ENCODE results near the gene NCK2.

NCK2 gene

DNA sequence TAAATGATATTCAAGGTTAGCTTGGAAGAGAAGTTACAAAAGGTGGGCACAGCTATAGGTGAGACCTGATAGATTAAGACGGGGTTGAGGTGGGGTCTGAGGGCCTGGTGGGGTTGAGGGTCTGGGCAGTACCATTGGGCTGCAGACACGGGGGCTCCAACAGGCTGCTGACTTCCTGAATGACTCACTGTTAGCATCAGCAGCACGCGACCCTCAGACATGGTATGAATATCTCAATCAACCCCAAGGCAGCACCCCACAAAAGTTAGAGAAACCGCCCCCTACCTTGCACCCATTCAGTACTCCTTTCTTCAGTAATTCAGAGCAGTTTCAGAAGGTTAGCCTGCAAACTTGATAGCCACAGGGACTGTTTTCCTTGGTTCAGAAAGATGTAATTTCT lies 10.8 kb upstream of the NCK2 start:
- no peak overlapping the region for H3K27ac ChIP-seq
- H3K9ac ChIP-seq = no peak overlapping the region
- no peaks in the 10 kb centered on the region for H3K27me3 ChIP-seq (ENCODE audit: control insufficient read depth, insufficient read depth, low read length)
- no peaks in the 10 kb centered on the region for H3K79me2 ChIP-seq
- H3K4me1 ChIP-seq = no peaks in the 10 kb centered on the region
- no peaks in the 10 kb centered on the region for H3K9me3 ChIP-seq (ENCODE audit: control insufficient read depth, low read length)
- no peak overlapping the region for H3K4me3 ChIP-seq (ENCODE audit: low read depth, low read length)
- no peak overlapping the region for H2AFZ ChIP-seq
- no peaks in the 10 kb centered on the region for H3K36me3 ChIP-seq (ENCODE audit: control insufficient read depth, insufficient read depth, low read length)
- TF ChIP-seq, protein P1, sequence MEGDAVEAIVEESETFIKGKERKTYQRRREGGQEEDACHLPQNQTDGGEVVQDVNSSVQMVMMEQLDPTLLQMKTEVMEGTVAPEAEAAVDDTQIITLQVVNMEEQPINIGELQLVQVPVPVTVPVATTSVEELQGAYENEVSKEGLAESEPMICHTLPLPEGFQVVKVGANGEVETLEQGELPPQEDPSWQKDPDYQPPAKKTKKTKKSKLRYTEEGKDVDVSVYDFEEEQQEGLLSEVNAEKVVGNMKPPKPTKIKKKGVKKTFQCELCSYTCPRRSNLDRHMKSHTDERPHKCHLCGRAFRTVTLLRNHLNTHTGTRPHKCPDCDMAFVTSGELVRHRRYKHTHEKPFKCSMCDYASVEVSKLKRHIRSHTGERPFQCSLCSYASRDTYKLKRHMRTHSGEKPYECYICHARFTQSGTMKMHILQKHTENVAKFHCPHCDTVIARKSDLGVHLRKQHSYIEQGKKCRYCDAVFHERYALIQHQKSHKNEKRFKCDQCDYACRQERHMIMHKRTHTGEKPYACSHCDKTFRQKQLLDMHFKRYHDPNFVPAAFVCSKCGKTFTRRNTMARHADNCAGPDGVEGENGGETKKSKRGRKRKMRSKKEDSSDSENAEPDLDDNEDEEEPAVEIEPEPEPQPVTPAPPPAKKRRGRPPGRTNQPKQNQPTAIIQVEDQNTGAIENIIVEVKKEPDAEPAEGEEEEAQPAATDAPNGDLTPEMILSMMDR (IDR thresholded peaks at IDR 0.05) = no peak
- H3K4me2 ChIP-seq (ENCODE audit: low read length) = no peak overlapping the region

DNA sequence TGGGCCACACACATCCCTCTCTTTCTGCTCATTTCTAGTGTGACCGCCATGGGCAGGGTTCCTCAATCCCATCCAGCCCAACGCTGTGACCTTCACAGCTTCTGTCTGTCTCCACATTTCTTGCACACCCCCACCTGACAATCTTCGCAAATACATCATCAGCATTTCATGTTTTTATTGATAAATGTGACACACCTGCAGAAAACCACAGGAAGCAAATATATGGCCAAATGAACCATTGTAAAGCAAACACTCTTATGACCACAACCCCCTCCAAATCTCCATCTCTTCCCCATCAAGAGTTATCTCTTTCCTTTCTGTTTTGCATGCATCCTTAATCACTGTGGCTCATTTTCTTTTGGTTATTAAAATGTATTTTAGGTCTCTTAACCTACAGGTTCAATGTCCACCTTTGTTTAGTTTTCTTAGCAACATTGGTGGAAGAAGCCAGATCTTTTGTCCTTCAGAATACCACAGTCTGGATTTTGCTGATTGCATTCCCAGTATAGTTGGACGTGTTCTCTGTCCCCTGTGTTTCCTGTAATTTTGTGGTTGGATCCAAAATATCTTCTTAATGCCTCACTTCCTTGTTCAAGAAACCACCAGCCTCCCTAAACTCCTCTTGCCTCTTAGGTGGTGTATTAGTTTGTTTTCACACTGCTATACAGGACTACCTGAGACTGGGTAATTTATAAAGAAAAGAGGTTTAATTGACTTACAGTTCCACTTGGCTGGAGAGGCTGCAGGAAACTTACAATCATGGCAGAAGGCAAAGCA lies 9.8 kb upstream of the NCK2 start:
- Histone ChIP-seq H3K4me2 (ENCODE audit: low read length) (no peak overlapping the region), H3K27me3 (ENCODE audit: control insufficient read depth, insufficient read depth, low read length) (no peaks in the 10 kb centered on the region), H3K79me2 (no peaks in the 10 kb centered on the region), H3K4me1 (no peaks in the 10 kb centered on the region), H3K4me3 (ENCODE audit: low read depth, low read length) (no peak overlapping the region), H3K27ac (no peak overlapping the region), H2AFZ (no peak overlapping the region), H3K9me3 (ENCODE audit: control insufficient read depth, low read length) (no peaks in the 10 kb centered on the region), H3K9ac (no peak overlapping the region), H3K36me3 (ENCODE audit: control insufficient read depth, insufficient read depth, low read length) (no peaks in the 10 kb centered on the region)
- TF ChIP-seq, protein P1 (IDR thresholded peaks at IDR 0.05) = no peak

DNA sequence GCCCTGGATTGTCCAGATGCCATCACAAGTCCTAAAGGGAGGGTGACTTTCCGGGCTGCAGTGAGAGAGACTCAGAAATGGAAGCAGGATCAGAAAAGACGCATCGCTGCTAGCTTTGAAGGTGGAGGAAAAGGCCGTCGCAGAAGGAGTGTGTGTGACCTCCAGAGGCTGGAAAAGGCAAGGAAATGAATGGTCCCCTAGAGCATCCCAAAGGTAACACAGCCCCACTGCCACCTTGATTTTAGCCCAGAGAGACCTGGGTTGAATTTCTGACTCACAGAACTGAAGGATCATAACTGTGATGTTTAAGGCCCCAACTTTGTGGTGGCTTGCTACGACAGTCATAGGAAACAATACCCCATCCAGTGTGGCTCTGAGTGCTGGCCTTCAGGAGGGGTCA lies 8.6 kb upstream of the NCK2 start:
- no peaks in the 10 kb centered on the region for H3K4me1 ChIP-seq
- H3K4me2 ChIP-seq (ENCODE audit: low read length) = no peak overlapping the region
- no peak overlapping the region for H3K9ac ChIP-seq
- no peaks in the 10 kb centered on the region for H3K79me2 ChIP-seq
- no peaks in the 10 kb centered on the region for H3K9me3 ChIP-seq (ENCODE audit: control insufficient read depth, low read length)
- no peak overlapping the region for H3K27ac ChIP-seq
- H2AFZ ChIP-seq = no peak overlapping the region
- H3K4me3 ChIP-seq (ENCODE audit: low read depth, low read length) = no peak overlapping the region
- H3K36me3 ChIP-seq (ENCODE audit: control insufficient read depth, insufficient read depth, low read length) = no peaks in the 10 kb centered on the region
- no peaks in the 10 kb centered on the region for H3K27me3 ChIP-seq (ENCODE audit: control insufficient read depth, insufficient read depth, low read length)
- TF ChIP-seq, protein P1 (IDR thresholded peaks at IDR 0.05) = no peak

DNA sequence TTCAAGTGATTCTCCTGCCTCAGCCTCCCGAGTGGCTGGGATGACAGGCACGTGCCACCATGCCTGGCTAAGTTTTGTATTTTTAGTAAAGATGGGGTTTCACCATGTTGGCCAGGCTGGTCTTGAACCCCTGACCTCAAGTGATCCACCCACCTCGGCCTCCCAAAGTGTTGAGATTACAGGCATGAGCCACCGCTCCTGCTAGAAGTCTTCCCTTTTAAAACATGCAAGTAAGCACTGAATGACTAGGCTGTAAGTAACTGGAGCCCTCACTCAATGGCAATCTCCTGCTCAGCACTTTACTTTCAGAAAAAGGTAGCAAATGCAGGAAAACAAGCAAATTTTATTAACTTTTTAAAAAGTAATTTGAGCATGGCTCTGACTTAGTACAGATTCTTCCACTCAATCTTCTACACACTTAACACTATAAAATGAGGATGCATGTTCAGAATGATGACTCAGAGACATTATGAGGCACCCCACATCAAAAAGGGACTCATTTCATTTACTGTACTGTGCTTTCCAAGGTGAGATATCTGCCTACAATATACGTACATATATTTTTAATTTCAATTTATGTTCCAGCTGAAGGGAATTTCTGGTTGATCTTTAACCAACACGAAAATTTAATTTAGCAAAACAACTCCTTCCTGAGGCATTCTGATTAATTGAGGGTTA lies 6.6 kb upstream of the NCK2 start:
- no peaks in the 10 kb centered on the region for H3K9me3 ChIP-seq (ENCODE audit: control insufficient read depth, low read length)
- no peak overlapping the region for H3K27ac ChIP-seq
- no peaks in the 10 kb centered on the region for H3K4me1 ChIP-seq
- no peaks in the 10 kb centered on the region for H3K27me3 ChIP-seq (ENCODE audit: control insufficient read depth, insufficient read depth, low read length)
- no peaks in the 10 kb centered on the region for H3K36me3 ChIP-seq (ENCODE audit: control insufficient read depth, insufficient read depth, low read length)
- no peak overlapping the region for H2AFZ ChIP-seq
- H3K79me2 ChIP-seq = no peaks in the 10 kb centered on the region
- TF ChIP-seq, protein P1 (IDR thresholded peaks at IDR 0.05) = no peak
- no peak overlapping the region for H3K4me3 ChIP-seq (ENCODE audit: low read depth, low read length)
- no peak overlapping the region for H3K9ac ChIP-seq
- no peak overlapping the region for H3K4me2 ChIP-seq (ENCODE audit: low read length)
